OCI-LY1 (cell line): ENCODE measurements around the gene CCIN.

Experiments
- EZH2 ChIP-seq: fragments of 200-600 bp; sonication (generic), shearing (Covaris generic); IDR thresholded peaks from 2 replicates; pipeline ENCODE4 v1.8.0; 2017; ENCODE audit warnings: borderline replicate concordance, mixed run types, mild to moderate bottlenecking, antibody characterized with exemption, low read length, moderate library complexity, mixed read lengths
- TF ChIP-seq, protein P1 (sequence below): fragments of 200-600 bp; sonication (generic), shearing (Covaris generic); IDR thresholded peaks from 2 replicates; pipeline ENCODE4 v1.5.1; 2017; ENCODE audit warnings: mild to moderate bottlenecking, antibody characterized with exemption, low read length, moderate library complexity, mixed read lengths

DNA sequence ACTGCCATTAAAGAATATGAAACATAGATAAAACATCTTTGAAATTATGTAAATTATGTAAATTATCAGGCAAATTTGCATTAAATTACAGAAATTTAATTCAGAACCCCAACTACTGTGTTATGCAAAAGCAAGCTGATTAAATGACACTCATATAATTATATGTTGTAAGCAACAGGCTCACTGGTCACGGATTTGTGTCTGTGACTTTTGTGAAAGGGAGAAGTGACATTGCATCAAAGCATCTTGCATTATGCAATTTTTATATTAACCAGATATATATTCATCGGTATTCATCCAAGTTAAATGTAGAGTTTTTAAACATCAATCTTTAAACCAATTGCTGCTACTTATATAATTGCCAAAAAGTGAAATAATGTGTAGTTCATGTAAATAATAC lies 45.7 kb upstream of the CCIN start:
- TF ChIP-seq, protein P1, sequence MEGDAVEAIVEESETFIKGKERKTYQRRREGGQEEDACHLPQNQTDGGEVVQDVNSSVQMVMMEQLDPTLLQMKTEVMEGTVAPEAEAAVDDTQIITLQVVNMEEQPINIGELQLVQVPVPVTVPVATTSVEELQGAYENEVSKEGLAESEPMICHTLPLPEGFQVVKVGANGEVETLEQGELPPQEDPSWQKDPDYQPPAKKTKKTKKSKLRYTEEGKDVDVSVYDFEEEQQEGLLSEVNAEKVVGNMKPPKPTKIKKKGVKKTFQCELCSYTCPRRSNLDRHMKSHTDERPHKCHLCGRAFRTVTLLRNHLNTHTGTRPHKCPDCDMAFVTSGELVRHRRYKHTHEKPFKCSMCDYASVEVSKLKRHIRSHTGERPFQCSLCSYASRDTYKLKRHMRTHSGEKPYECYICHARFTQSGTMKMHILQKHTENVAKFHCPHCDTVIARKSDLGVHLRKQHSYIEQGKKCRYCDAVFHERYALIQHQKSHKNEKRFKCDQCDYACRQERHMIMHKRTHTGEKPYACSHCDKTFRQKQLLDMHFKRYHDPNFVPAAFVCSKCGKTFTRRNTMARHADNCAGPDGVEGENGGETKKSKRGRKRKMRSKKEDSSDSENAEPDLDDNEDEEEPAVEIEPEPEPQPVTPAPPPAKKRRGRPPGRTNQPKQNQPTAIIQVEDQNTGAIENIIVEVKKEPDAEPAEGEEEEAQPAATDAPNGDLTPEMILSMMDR: no peak
- TF ChIP-seq EZH2: no peak
